Endothelial cell of umbilical vein (primary cell): ENCODE results near the gene C9orf78. TPM values are rescaled to one million over a fixed set of nuclear protein-coding genes. Genes with fewer than 3 reads are reported as not detected.
A peak's percentile ranks its signal among the peaks of the same experiment; 100 is the strongest.

ENCODE experiments used
- BruUV-seq: library from RNA; stranded (reverse); fragments of 400-500 nt; replicated peaks from 2 replicates; lab custom pipeline; 2021; lab: Mats Ljungman, UMichigan
- CTCF ChIA-PET: fragments of 300-600, 350-600 bp; sonication (Branson Sonifier 250); formaldehyde crosslinking; loops from one replicate; lab custom pipeline; 2021; ENCODE audit warnings: antibody characterized with exemption, inconsistent platforms; lab: Charles Lee
- POLR2A ChIA-PET: fragments of 300-600, 350-600 bp; sonication (Branson Sonifier 250); formaldehyde crosslinking; loops from one replicate; lab custom pipeline; 2021; ENCODE audit warnings: antibody characterized with exemption, inconsistent platforms; lab: Charles Lee
- DNase-seq: peaks from one replicate; pipeline ENCODE4 v3.0.0-alpha.2; 2011; ENCODE audit warnings: low read depth, low spot score
- FAIRE-seq: peaks from 2 replicates; lab custom pipeline; 2011; peaks lifted over from hg19 to GRCh38; lab: Jason Lieb, UNC
- H2AFZ ChIP-seq: 2 replicates; pipeline ENCODE4 v1.6.0; 2012; ENCODE audit warnings: low read depth, low read length, control low read depth, inconsistent platforms
- H3K27ac ChIP-seq: 2 replicates; pipeline ENCODE4 v1.5.1; 2011; ENCODE audit warnings: low read depth, mild to moderate bottlenecking, control low read depth, low read length, moderate library complexity; ENCODE audit not compliant: insufficient read depth
- H3K27me3 ChIP-seq, 2 experiments: 2 replicates each; pipeline versions ENCODE4 v1.6.0 to v1.6.1; 2011; ENCODE audit warnings: low read length in 2 of 2, mixed read lengths in 1 of 2; ENCODE audit not compliant: control insufficient read depth in 2 of 2, insufficient read depth in 2 of 2
- H3K36me3 ChIP-seq, 2 experiments: 2 replicates in 1 of 2; 3 replicates in 1 of 2; pipeline ENCODE4 v1.5.1; 2011; ENCODE audit warnings: low read length in 2 of 2, mild to moderate bottlenecking in 1 of 2, moderate library complexity in 1 of 2; ENCODE audit not compliant: control insufficient read depth in 2 of 2, insufficient read depth in 2 of 2; ENCODE audit errors: extremely low read depth in 1 of 2
- H3K4me1 ChIP-seq: 3 replicates; pipeline ENCODE4 v1.5.1; 2011; ENCODE audit warnings: mild to moderate bottlenecking, low read length; ENCODE audit not compliant: control insufficient read depth, insufficient read depth; ENCODE audit errors: extremely low read depth
- H3K4me2 ChIP-seq: 2 replicates; pipeline ENCODE4 v1.6.1; 2011; ENCODE audit warnings: low read length, control low read depth, mixed read lengths; ENCODE audit not compliant: insufficient read depth
- H3K4me3 ChIP-seq, 3 experiments: fragments of 200-600 bp in 1 of 3; sonication (generic), shearing (Covaris generic) in 1 of 3; replicated peaks in 1 of 3; 2 replicates each; pipeline ENCODE4 v1.5.1; 2011 to 2016; ENCODE audit warnings: control low read depth in 3 of 3, low read length in 3 of 3, mild to moderate bottlenecking in 2 of 3, inconsistent platforms in 1 of 3, low read depth in 1 of 3, moderate library complexity in 1 of 3; ENCODE audit not compliant: insufficient read depth in 1 of 3
- H3K79me2 ChIP-seq: 2 replicates; pipeline ENCODE4 v1.6.0; 2012; ENCODE audit warnings: low read length, inconsistent platforms; ENCODE audit not compliant: control insufficient read depth, insufficient read depth
- H3K9ac ChIP-seq: replicated peaks from 2 replicates; pipeline ENCODE3; 2011; ENCODE audit warnings: low read length, control low read depth; ENCODE audit not compliant: insufficient read depth; ENCODE audit errors: extremely low read depth
- H3K9me1 ChIP-seq: replicated peaks from 3 replicates; pipeline ENCODE4 v1.6.0; 2011; ENCODE audit warnings: mild to moderate bottlenecking, low read length; ENCODE audit not compliant: control insufficient read depth, insufficient read depth; ENCODE audit errors: extremely low read depth
- H3K9me3 ChIP-seq: replicated peaks from 2 replicates; pipeline ENCODE4 v1.5.1; 2012; ENCODE audit warnings: low read length, inconsistent platforms; ENCODE audit not compliant: control insufficient read depth, insufficient read depth
- H4K20me1 ChIP-seq: replicated peaks from 2 replicates; pipeline ENCODE3; 2011; ENCODE audit warnings: mild to moderate bottlenecking, low read length; ENCODE audit not compliant: control insufficient read depth, insufficient read depth; ENCODE audit errors: extremely low read depth
- CTCF ChIP-seq, 2 donors: IDR thresholded peaks; 1 replicate in 1 of 2; 2 replicates in 1 of 2; pipeline ENCODE4 v1.5.1; 2011; ENCODE audit warnings: low read length in 2 of 2, mild to moderate bottlenecking in 2 of 2, moderate library complexity in 2 of 2, control low read depth in 1 of 2, inconsistent platforms in 1 of 2, low read depth in 1 of 2; ENCODE audit not compliant: insufficient read depth in 1 of 2; ENCODE audit errors: extremely low read depth in 1 of 2
- FOS ChIP-seq: IDR thresholded peaks from 2 replicates; pipeline ENCODE4 v1.6.1; 2011; ENCODE audit warnings: mild to moderate bottlenecking, low read length, moderate library complexity, borderline replicate concordance; ENCODE audit not compliant: insufficient read depth
- GATA2 ChIP-seq: IDR thresholded peaks from 2 replicates; pipeline ENCODE4 v1.7.0; 2011; ENCODE audit warnings: low read depth, mild to moderate bottlenecking, moderate library complexity, mixed read lengths, low read length; ENCODE audit not compliant: insufficient read length, insufficient read depth
- JUN ChIP-seq: IDR thresholded peaks from 2 replicates; pipeline ENCODE4 v1.6.1; 2011; ENCODE audit warnings: borderline replicate concordance, low read depth; ENCODE audit not compliant: insufficient read length, insufficient read depth
- MAX ChIP-seq: IDR thresholded peaks from 2 replicates; pipeline ENCODE4 v1.6.1; 2011; ENCODE audit not compliant: insufficient read depth, insufficient read length
- POLR2A ChIP-seq: IDR thresholded peaks from 2 replicates; pipeline ENCODE4 v1.6.1; 2012; ENCODE audit warnings: low read depth, mild to moderate bottlenecking, control low read depth, low read length
- POLR2AphosphoS5 ChIP-seq: IDR thresholded peaks from 2 replicates; pipeline ENCODE4 v1.6.1; 2012; ENCODE audit warnings: low read depth, mild to moderate bottlenecking, control low read depth, low read length, moderate library complexity; ENCODE audit not compliant: insufficient read depth
- dilution Hi-C: fragments of 300-500 bp; cut with MboI; formaldehyde crosslinking; loops from one replicate; pipeline ENCODE4 v1.15.0; 2019; ENCODE audit warnings: low sequenced_read_pairs; ENCODE audit not compliant: extremely low pct_ligation_motif_present
- intact Hi-C: fragments of 100-400 bp; cut with micrococcal nuclease; formaldehyde crosslinking; loops from one replicate; pipeline ENCODE4 v1.10.0; 2022
- polyA plus RNA-seq, 4 experiments: library from polyadenylated mRNA; depleted of rRNA in 3 of 4; stranded (reverse) in 3 of 4; unstranded in 1 of 4; fragments of >200 nt; gene quantifications; 2 replicates each; pipeline versions ENCODE4 v1.2.1 to v1.2.3, GENCODE V29; 2011 to 2012; ENCODE audit warnings: missing spikeins in 1 of 4
- total RNA-seq: library from RNA; stranded (reverse); gene quantifications from 2 replicates; pipeline ENCODE4 v1.2.3, GENCODE V29; 2021

The C9orf78 gene
- total and polyA plus RNA-seq, 2 donors (not counting 3 experiments of a cell fraction or from before 2014, with no cell fraction given) = 17.9 to 34.6 TPM

GRCh38 chr9:129835860-129836223 is 767 bp upstream of the C9orf78 start:
- Histone ChIP-seq H3K36me3 (peaks cover 2% of the 10 kb centered on the region in 2 experiments), H3K9me3 (no peaks in the 10 kb centered on the region), H4K20me1 (no peaks in the 10 kb centered on the region), H3K9me1 (no peaks in the 10 kb centered on the region), H3K27ac (peak overlapping the region; percentile 6), H3K4me3 (peak overlapping the region; percentile 60 to 82 (median 65)), H3K27me3 (no peaks in the 10 kb centered on the region), H3K4me2 (peak overlapping the region; percentile 81), H3K4me1 (peaks cover 15% of the 10 kb centered on the region), H2AFZ (peak overlapping the region; percentile 59), H3K79me2 (peaks cover 6% of the 10 kb centered on the region), H3K9ac (peak overlapping the region; percentile 54)
- ChIA-PET CTCF (no interaction called here), POLR2A (no interaction called here)
- dilution Hi-C loops (no loop called here), intact Hi-C loops (loop anchor here (1.0 to 5.0 kb wide), 4 partner anchors 12 to 261 kb away; partner anchors contain the start of genes FNBP1 and TOR1A)
- no peak for TF ChIP-seq GATA2
- no peak for TF ChIP-seq CTCF (IDR thresholded peaks at IDR 0.05; ENCODE audit: extremely low read depth in 1 of 2, insufficient read depth in 1 of 2, low read depth in 1 of 2, low read length in 2 of 2)
- TF ChIP-seq MAX = no peak
- no peak for TF ChIP-seq JUN
- TF ChIP-seq POLR2AphosphoS5 = no peak
- TF ChIP-seq FOS = no peak
- TF ChIP-seq POLR2A = no peak
- no TSS peak for BruUV-seq
- FAIRE-seq = no peak
- DNase-seq = peak; percentile 22
